NB4 (cell line): ENCODE measurements around the gene FLACC1.

Source experiments
- CTCF ChIP-seq: IDR thresholded peaks from one replicate; pipeline ENCODE4 v1.5.1; 2012; ENCODE audit warnings: low read depth, low read length
- MAX ChIP-seq: IDR thresholded peaks from 2 replicates; pipeline ENCODE4 v1.6.1; 2011; ENCODE audit warnings: low read depth, low read length

- no peak for TF ChIP-seq CTCF
- TF ChIP-seq MAX: no peak
Observed at GRCh38 chr2:201366146-201366545, 9.0 kb upstream of the FLACC1 start.
